Heart left ventricle (tissue), 13 donors: ENCODE results near the gene PPM1J.

ENCODE experiments used
- CTCF ChIP-seq, 12 donors: fragments of 200-600 bp; sonication (generic) in 4 of 12; IDR thresholded peaks; one replicate each; pipeline versions ENCODE4 v1.5.0 to v1.8.0; 2018 to 2022; ENCODE audit warnings: antibody characterized with exemption in 12 of 12, mild to moderate bottlenecking in 5 of 12
- POLR2A ChIP-seq, 2 donors: fragments of 450-650 bp; IDR thresholded peaks; one replicate each; pipeline ENCODE4 v1.6.1; 2017; ENCODE audit warnings: antibody characterized with exemption in 2 of 2, mild to moderate bottlenecking in 2 of 2, moderate library complexity in 2 of 2
- donor health status: ischemic (EF 13 %, LVEDD 7.1; RV severe dilation, severe dysfunction).
- donor health status: DM: no; HTN: yes; CAD: no.
- donor health status: DM: no; HTN: no; CAD: no.
- donor health status: ischemic (EF 25% LVEDD 6.9; RV normal size, moderate dysfunction).
- donor health status: ischemic (EF 25% LVEDD 5.7; RV mildly dilated, moderate dysfunction).
- donor health status: ischemic (EF 35%, LVEDD 5.7; RV mildly dilated, moderate dysfunction).
- donor health status: nonischemic (EF 11% LVEDD 7.7; RV severe dilation, severe dysfunction).
- donor health status: DM: yes; HTN: yes; CAD: no.
- donor health status: PGD.
- donor health status: ischemic (EF 29% LVEDD 5.4; RV normal size, mild dysfunction).
- donor health status: nonischemic (EF 23%, LVEDD 6.1; RV moderate dilation, normal function).

GRCh38 chr1:112672842-112673241 is 42.3 kb downstream of the PPM1J start:
- no peak for TF ChIP-seq CTCF (IDR thresholded peaks at IDR 0.05)
- TF ChIP-seq POLR2A (IDR thresholded peaks at IDR 0.05): no peak
